IPS-15b (cell line): Measurements from ENCODE around the gene ABCB9.

Experiments
- H3K27me3 ChIP-seq: one replicate; pipeline ENCODE4 v1.6.1; 2013; ENCODE audit warnings: low read length; ENCODE audit not compliant: control insufficient read depth, insufficient read depth
- H3K36me3 ChIP-seq: one replicate; pipeline ENCODE4 v1.6.1; 2013; ENCODE audit warnings: low read length; ENCODE audit not compliant: control insufficient read depth, insufficient read depth
- H3K4me1 ChIP-seq: one replicate; pipeline ENCODE4 v1.6.1; 2013; ENCODE audit warnings: mild to moderate bottlenecking, low read length; ENCODE audit not compliant: control insufficient read depth, insufficient read depth
- H3K4me3 ChIP-seq: one replicate; pipeline ENCODE4 v1.5.1; 2013; ENCODE audit warnings: low read depth, low read length
- H3K9ac ChIP-seq: one replicate; pipeline ENCODE4 v1.6.1; 2013; ENCODE audit warnings: low read depth, mild to moderate bottlenecking, low read length
- H3K9me3 ChIP-seq: one replicate; pipeline ENCODE4 v1.6.1; 2013; ENCODE audit warnings: mild to moderate bottlenecking, low read length; ENCODE audit not compliant: control insufficient read depth, insufficient read depth

Gene ABCB9

DNA sequence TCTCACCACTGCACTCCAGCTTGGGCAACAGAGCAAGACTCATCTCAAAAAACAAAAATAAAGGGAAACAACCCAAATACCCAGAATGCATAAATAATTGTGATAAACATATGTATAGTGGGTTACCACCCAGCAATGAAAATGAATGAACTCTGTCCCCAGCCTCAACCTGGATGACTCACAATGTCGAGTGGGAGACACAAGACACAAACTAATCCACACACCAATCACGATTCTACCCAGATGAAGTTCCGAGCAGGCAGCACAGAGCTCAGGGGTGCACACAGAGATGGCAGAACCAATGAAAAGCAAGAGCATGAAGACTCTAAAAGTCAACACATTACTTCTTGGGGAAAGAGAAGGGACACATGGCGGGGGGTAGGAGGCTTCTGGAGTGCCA, 27.1 kb downstream of the ABCB9 start:
- no peaks in the 10 kb centered on the region for H3K4me1 ChIP-seq
- H3K9ac ChIP-seq, result no peak overlapping the region
- no peaks in the 10 kb centered on the region for H3K9me3 ChIP-seq
- H3K27me3 ChIP-seq, result no peaks in the 10 kb centered on the region
- H3K36me3 ChIP-seq, result peaks cover 4% of the 10 kb centered on the region
- no peak overlapping the region for H3K4me3 ChIP-seq

GRCh38 chr12:122937622-122938091, 28.6 kb downstream of the ABCB9 start:
- Histone ChIP-seq H3K4me3 (no peak overlapping the region), H3K4me1 (no peaks in the 10 kb centered on the region), H3K36me3 (peaks cover 4% of the 10 kb centered on the region), H3K9ac (no peak overlapping the region), H3K9me3 (no peaks in the 10 kb centered on the region), H3K27me3 (no peaks in the 10 kb centered on the region)

- Histone ChIP-seq H3K4me3 (no peak overlapping the region), H3K36me3 (peaks cover 4% of the 10 kb centered on the region), H3K9ac (no peak overlapping the region), H3K4me1 (no peaks in the 10 kb centered on the region), H3K9me3 (no peaks in the 10 kb centered on the region), H3K27me3 (no peaks in the 10 kb centered on the region)
These were observed 30.9 kb downstream of the ABCB9 start for GRCh38 chr12:122935318-122935717.

- no peaks in the 10 kb centered on the region for H3K9me3 ChIP-seq
- no peak overlapping the region for H3K4me3 ChIP-seq
- peaks cover 4% of the 10 kb centered on the region for H3K36me3 ChIP-seq
- H3K27me3 ChIP-seq, result no peaks in the 10 kb centered on the region
- no peaks in the 10 kb centered on the region for H3K4me1 ChIP-seq
- H3K9ac ChIP-seq, result no peak overlapping the region
These were observed 31.5 kb downstream of the ABCB9 start for GRCh38 chr12:122934722-122935121.

DNA sequence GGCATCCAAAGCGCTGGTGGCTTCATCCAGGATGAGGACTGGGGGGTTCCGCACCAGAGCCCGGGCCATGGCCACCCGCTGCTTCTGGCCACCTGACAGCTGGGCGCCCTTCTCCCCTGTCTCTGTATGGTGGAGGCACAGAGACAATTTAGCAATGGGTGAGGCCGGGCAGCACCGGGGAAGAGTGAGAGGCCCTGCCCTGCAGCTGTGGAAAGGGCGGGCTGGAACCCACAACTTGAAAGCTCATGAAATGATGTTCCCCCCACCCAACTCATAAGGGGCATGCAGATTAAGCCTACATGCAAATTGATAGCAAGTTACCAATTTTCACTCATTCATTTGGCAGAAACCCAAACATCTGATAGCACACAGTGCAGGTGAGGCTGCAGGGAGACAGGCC, 34.1 kb downstream of the ABCB9 start:
- Histone ChIP-seq H3K4me3 (no peak overlapping the region), H3K36me3 (peaks cover 2% of the 10 kb centered on the region), H3K4me1 (no peaks in the 10 kb centered on the region), H3K27me3 (no peaks in the 10 kb centered on the region), H3K9me3 (no peaks in the 10 kb centered on the region), H3K9ac (no peak overlapping the region)

DNA sequence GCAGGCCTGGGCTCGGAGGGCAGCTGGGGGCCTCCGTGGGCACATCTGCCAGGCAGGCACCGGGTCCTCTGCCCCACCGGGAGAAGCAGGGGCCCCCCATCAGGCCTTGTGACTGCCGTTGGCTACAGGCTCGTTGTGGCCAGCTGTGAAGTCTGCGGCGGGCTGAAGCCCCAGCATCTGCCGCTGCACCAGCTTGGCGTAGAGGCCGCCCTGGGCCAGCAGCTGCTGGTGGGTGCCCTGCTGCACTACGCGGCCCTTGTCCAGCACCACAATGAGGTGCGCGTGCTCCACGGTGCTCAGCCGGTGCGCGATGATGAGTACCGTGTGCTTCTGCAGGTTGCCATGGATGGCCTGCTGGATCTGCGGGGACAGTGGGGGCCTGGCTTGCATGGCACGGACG, 36.5 kb downstream of the ABCB9 start:
- Histone ChIP-seq H3K4me1 (no peaks in the 10 kb centered on the region), H3K36me3 (peaks cover 2% of the 10 kb centered on the region), H3K9me3 (no peaks in the 10 kb centered on the region), H3K27me3 (no peaks in the 10 kb centered on the region), H3K4me3 (no peak overlapping the region), H3K9ac (no peak overlapping the region)

GRCh38 chr12:122929148-122929538, 37.1 kb downstream of the ABCB9 start:
- Histone ChIP-seq H3K4me3 (no peak overlapping the region), H3K4me1 (no peaks in the 10 kb centered on the region), H3K36me3 (peaks cover 2% of the 10 kb centered on the region), H3K27me3 (no peaks in the 10 kb centered on the region), H3K9ac (no peak overlapping the region), H3K9me3 (no peaks in the 10 kb centered on the region)

GRCh38 chr12:122928404-122929147, 37.7 kb downstream of the ABCB9 start:
- H3K9me3 ChIP-seq, result no peaks in the 10 kb centered on the region
- H3K36me3 ChIP-seq, result peaks cover 2% of the 10 kb centered on the region
- H3K27me3 ChIP-seq, result no peaks in the 10 kb centered on the region
- H3K4me1 ChIP-seq, result no peaks in the 10 kb centered on the region
- H3K9ac ChIP-seq, result no peak overlapping the region
- H3K4me3 ChIP-seq, result no peak overlapping the region

- H3K4me3 ChIP-seq, result no peak overlapping the region
- no peaks in the 10 kb centered on the region for H3K27me3 ChIP-seq
These were observed 38.4 kb downstream of the ABCB9 start for GRCh38 chr12:122927756-122928403.

DNA sequence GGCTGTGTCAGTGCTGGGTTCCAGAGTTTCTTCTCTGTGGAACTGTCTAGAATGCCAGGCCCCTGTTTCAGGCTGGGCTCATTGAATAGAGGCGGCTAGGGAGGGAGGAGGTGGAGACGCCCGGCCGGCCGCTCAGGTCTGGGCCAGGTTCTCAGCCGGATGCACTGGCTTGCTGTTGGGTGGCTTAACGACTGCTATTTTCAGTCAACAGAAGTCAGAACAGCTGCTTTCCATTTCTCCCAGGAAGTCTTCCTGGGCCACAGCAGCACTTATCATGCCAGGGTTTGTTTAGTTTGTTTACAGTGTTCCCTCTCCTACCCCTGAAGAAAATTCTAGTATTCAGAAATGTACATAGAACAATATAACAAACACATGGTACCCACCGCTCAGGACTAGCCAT, 44.3 kb downstream of the ABCB9 start:
- no peak overlapping the region for H3K9ac ChIP-seq
- no peaks in the 10 kb centered on the region for H3K9me3 ChIP-seq
- no peaks in the 10 kb centered on the region for H3K4me1 ChIP-seq
- no peaks in the 10 kb centered on the region for H3K36me3 ChIP-seq
- no peak overlapping the region for H3K4me3 ChIP-seq
- no peaks in the 10 kb centered on the region for H3K27me3 ChIP-seq

More at GRCh38 chr12:122927756-122928403, 38.4 kb downstream of the ABCB9 start:
- peaks cover 2% of the 10 kb centered on the region for H3K36me3 ChIP-seq
- no peaks in the 10 kb centered on the region for H3K9me3 ChIP-seq
- no peak overlapping the region for H3K9ac ChIP-seq
- no peaks in the 10 kb centered on the region for H3K4me1 ChIP-seq

DNA sequence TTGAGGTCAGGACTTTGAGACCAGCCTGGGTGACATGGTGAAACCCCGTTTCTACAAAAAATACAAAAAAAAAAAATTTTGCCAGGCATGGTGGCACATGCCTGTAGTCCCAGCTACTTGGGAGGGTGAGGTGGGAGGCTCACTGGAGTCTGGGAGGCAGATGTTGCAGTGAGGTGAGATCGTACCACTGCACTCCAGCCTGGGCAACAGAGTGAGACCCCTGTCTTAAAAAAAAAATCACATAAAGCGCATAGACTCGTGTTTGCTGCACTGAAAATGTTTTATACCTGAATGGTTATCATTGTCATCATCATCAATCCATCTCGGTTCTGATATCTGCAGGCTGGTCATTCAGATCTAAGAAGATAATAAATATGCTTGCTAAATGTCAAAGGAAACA, 45.6 kb downstream of the ABCB9 start:
- H3K4me1 ChIP-seq, result no peaks in the 10 kb centered on the region
- H3K9me3 ChIP-seq, result no peaks in the 10 kb centered on the region
- no peak overlapping the region for H3K4me3 ChIP-seq
- no peaks in the 10 kb centered on the region for H3K36me3 ChIP-seq
- H3K27me3 ChIP-seq, result no peaks in the 10 kb centered on the region
- H3K9ac ChIP-seq, result no peak overlapping the region

- no peaks in the 10 kb centered on the region for H3K36me3 ChIP-seq
- no peaks in the 10 kb centered on the region for H3K4me1 ChIP-seq
- H3K9me3 ChIP-seq, result no peaks in the 10 kb centered on the region
- H3K4me3 ChIP-seq, result no peak overlapping the region
- H3K27me3 ChIP-seq, result no peaks in the 10 kb centered on the region
- H3K9ac ChIP-seq, result no peak overlapping the region
These were observed 47.4 kb downstream of the ABCB9 start for GRCh38 chr12:122918827-122919226.
